Measurements from ENCODE around the gene OAS3. TPM values are rescaled to one million over a fixed set of nuclear protein-coding genes. Genes with fewer than 3 reads are reported as not detected.

OAS3 gene
- polyA plus RNA-seq, 1 of the 3 experiments (the other 2 are of a cell fraction), result 3.0 TPM

DNA sequence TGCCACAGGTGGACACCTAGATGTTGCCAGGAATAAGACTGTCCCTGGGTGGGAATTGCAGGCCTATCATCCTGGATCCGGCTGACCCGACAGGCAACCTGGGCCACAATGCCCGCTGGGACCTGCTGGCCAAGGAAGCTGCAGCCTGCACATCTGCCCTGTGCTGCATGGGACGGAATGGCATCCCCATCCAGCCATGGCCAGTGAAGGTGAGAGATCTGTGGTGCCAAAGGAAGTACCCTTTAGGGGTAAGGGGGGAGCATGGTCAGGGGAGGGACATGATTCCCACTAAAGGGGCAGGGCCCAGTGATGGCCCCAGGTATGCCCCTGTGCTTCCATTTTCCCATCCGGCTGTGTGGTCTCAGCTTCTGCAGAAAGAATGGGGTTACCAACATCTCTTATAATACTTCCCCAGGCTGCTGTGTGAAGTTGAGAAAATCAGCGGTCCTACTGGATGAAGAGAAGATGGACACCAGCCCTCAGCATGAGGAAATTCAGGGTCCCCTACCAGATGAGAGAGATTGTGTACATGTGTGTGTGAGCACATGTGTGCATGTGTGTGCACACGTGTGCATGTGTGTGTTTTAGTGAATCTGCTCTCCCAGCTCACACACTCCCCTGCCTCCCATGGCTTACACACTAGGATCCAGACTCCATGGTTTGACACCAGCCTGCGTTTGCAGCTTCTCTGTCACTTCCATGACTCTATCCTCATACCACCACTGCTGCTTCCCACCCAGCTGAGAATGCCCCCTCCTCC lies 31.5 kb downstream of the OAS3 start:
- ChIA-PET POLR2A (interaction anchor here (0.6 kb wide), 1 partner anchor 178 kb away, joined by 3 read pairs; the partner anchor contains the start of gene RPH3A), CTCF (interaction anchor here (1.4 kb wide), 1 partner anchor 29 kb away, joined by 3 read pairs; no protein-coding TSS in a partner anchor)
- Histone ChIP-seq H3K4me2 (no peak overlapping the region), H2AFZ (ENCODE audit: low read depth) (no peak overlapping the region), H3K9me2 (no peaks in the 10 kb centered on the region), H3K4me3 (ENCODE audit: low read depth in 2 of 2, low read length in 1 of 2) (no peak overlapping the region), H3K9me3 (no peaks in the 10 kb centered on the region), H3F3A (replicated peaks; ENCODE audit: insufficient read depth) (no peaks in the 10 kb centered on the region), H3K79me2 (ENCODE audit: insufficient read depth) (no peaks in the 10 kb centered on the region), H3K27me3 (ENCODE audit: insufficient read depth) (no peaks in the 10 kb centered on the region), H3K36me3 (replicated peaks in 1 of 2; ENCODE audit: control insufficient read depth in 1 of 2, insufficient read depth in 2 of 2, low read length in 1 of 2) (no peaks in the 10 kb centered on the region), H3K27ac (ENCODE audit: low read depth in 2 of 2, low read length in 1 of 2) (no peak overlapping the region), H4K20me1 (ENCODE audit: insufficient read depth) (no peaks in the 10 kb centered on the region), H3K9ac (no peak overlapping the region), H3K4me1 (ENCODE audit: control insufficient read depth in 1 of 2, insufficient read depth in 2 of 2, low read depth in 1 of 2, low read length in 1 of 2) (peaks cover 0 to 22% of the 10 kb centered on the region in 2 experiments; a peak in 1 of 4 replicates)
- TF ChIP-seq, protein P1, sequence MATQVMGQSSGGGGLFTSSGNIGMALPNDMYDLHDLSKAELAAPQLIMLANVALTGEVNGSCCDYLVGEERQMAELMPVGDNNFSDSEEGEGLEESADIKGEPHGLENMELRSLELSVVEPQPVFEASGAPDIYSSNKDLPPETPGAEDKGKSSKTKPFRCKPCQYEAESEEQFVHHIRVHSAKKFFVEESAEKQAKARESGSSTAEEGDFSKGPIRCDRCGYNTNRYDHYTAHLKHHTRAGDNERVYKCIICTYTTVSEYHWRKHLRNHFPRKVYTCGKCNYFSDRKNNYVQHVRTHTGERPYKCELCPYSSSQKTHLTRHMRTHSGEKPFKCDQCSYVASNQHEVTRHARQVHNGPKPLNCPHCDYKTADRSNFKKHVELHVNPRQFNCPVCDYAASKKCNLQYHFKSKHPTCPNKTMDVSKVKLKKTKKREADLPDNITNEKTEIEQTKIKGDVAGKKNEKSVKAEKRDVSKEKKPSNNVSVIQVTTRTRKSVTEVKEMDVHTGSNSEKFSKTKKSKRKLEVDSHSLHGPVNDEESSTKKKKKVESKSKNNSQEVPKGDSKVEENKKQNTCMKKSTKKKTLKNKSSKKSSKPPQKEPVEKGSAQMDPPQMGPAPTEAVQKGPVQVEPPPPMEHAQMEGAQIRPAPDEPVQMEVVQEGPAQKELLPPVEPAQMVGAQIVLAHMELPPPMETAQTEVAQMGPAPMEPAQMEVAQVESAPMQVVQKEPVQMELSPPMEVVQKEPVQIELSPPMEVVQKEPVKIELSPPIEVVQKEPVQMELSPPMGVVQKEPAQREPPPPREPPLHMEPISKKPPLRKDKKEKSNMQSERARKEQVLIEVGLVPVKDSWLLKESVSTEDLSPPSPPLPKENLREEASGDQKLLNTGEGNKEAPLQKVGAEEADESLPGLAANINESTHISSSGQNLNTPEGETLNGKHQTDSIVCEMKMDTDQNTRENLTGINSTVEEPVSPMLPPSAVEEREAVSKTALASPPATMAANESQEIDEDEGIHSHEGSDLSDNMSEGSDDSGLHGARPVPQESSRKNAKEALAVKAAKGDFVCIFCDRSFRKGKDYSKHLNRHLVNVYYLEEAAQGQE (IDR thresholded peaks at IDR 0.05; ENCODE audit: low read depth, low read length), result no peak
- TF ChIP-seq, protein P2, sequence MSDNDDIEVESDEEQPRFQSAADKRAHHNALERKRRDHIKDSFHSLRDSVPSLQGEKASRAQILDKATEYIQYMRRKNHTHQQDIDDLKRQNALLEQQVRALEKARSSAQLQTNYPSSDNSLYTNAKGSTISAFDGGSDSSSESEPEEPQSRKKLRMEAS (IDR thresholded peaks at IDR 0.05; ENCODE audit: low read depth), result no peak
- TF ChIP-seq, protein P3, sequence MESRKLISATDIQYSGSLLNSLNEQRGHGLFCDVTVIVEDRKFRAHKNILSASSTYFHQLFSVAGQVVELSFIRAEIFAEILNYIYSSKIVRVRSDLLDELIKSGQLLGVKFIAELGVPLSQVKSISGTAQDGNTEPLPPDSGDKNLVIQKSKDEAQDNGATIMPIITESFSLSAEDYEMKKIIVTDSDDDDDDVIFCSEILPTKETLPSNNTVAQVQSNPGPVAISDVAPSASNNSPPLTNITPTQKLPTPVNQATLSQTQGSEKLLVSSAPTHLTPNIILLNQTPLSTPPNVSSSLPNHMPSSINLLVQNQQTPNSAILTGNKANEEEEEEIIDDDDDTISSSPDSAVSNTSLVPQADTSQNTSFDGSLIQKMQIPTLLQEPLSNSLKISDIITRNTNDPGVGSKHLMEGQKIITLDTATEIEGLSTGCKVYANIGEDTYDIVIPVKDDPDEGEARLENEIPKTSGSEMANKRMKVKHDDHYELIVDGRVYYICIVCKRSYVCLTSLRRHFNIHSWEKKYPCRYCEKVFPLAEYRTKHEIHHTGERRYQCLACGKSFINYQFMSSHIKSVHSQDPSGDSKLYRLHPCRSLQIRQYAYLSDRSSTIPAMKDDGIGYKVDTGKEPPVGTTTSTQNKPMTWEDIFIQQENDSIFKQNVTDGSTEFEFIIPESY (IDR thresholded peaks at IDR 0.05; ENCODE audit: borderline replicate concordance, low read depth), result no peak
- TF ChIP-seq RAD21 (IDR thresholded peaks at IDR 0.05; ENCODE audit: low read length) (no peak), FOXJ3 (CRISPR knock-in tag; IDR thresholded peaks at IDR 0.05) (no peak), EP300 (IDR thresholded peaks at IDR 0.05; ENCODE audit: borderline replicate concordance in 1 of 2, low read depth in 1 of 2, low read length in 1 of 2) (no peak), TCF12 (IDR thresholded peaks at IDR 0.05) (no peak), TAF1 (IDR thresholded peaks at IDR 0.05; ENCODE audit: borderline replicate concordance, low read depth, low read length) (no peak), YY1 (IDR thresholded peaks at IDR 0.05; ENCODE audit: low read depth) (no peak), RCOR1 (IDR thresholded peaks at IDR 0.05; ENCODE audit: low read length) (no peak), NRF1 (IDR thresholded peaks at IDR 0.05; ENCODE audit: low read depth, low read length) (no peak), JUND (IDR thresholded peaks at IDR 0.05) (no peak), GABPA (IDR thresholded peaks at IDR 0.05; ENCODE audit: low read depth) (no peak), RFX5 (IDR thresholded peaks at IDR 0.05; ENCODE audit: low read length) (no peak)
- TF ChIP-seq, protein P4, sequence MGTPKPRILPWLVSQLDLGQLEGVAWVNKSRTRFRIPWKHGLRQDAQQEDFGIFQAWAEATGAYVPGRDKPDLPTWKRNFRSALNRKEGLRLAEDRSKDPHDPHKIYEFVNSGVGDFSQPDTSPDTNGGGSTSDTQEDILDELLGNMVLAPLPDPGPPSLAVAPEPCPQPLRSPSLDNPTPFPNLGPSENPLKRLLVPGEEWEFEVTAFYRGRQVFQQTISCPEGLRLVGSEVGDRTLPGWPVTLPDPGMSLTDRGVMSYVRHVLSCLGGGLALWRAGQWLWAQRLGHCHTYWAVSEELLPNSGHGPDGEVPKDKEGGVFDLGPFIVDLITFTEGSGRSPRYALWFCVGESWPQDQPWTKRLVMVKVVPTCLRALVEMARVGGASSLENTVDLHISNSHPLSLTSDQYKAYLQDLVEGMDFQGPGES (IDR thresholded peaks at IDR 0.05; ENCODE audit: low read depth, low read length), result no peak
- TF ChIP-seq, protein P5, sequence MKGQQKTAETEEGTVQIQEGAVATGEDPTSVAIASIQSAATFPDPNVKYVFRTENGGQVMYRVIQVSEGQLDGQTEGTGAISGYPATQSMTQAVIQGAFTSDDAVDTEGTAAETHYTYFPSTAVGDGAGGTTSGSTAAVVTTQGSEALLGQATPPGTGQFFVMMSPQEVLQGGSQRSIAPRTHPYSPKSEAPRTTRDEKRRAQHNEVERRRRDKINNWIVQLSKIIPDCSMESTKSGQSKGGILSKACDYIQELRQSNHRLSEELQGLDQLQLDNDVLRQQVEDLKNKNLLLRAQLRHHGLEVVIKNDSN (IDR thresholded peaks at IDR 0.05; ENCODE audit: borderline replicate concordance, low read depth), result no peak
- TF ChIP-seq, protein P6, sequence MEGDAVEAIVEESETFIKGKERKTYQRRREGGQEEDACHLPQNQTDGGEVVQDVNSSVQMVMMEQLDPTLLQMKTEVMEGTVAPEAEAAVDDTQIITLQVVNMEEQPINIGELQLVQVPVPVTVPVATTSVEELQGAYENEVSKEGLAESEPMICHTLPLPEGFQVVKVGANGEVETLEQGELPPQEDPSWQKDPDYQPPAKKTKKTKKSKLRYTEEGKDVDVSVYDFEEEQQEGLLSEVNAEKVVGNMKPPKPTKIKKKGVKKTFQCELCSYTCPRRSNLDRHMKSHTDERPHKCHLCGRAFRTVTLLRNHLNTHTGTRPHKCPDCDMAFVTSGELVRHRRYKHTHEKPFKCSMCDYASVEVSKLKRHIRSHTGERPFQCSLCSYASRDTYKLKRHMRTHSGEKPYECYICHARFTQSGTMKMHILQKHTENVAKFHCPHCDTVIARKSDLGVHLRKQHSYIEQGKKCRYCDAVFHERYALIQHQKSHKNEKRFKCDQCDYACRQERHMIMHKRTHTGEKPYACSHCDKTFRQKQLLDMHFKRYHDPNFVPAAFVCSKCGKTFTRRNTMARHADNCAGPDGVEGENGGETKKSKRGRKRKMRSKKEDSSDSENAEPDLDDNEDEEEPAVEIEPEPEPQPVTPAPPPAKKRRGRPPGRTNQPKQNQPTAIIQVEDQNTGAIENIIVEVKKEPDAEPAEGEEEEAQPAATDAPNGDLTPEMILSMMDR (IDR thresholded peaks at IDR 0.05), result no peak
- TF ChIP-seq, protein P7, sequence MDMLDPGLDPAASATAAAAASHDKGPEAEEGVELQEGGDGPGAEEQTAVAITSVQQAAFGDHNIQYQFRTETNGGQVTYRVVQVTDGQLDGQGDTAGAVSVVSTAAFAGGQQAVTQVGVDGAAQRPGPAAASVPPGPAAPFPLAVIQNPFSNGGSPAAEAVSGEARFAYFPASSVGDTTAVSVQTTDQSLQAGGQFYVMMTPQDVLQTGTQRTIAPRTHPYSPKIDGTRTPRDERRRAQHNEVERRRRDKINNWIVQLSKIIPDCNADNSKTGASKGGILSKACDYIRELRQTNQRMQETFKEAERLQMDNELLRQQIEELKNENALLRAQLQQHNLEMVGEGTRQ (IDR thresholded peaks at IDR 0.05; ENCODE audit: borderline replicate concordance, low read depth, low read length), result no peak
- 63% methylated on average over 8 of the region's 8 CpGs for WGBS (ENCODE audit: low lambda C conversion rate)
- DNase-seq, result no peak
